ENCODE measurements around the gene PDSS1. TPM values are rescaled to one million over a fixed set of nuclear protein-coding genes. Genes with fewer than 3 reads are reported as not detected.
A peak's percentile ranks its signal among the peaks of the same experiment; 100 is the strongest.
"Not testable (repeated sequence)": the region's sequence is repeated elsewhere in the genome, so short reads cannot be mapped to it uniquely, and the experiment has no call there.

PDSS1 gene
- total RNA-seq, 1 donor: 2.4 TPM

- Histone ChIP-seq H3K27me3 (ENCODE audit: insufficient read depth, low read length) (no peaks in the 10 kb centered on the region), H3K4me3 (ENCODE audit: low read length) (no peak overlapping the region), H3K4me1 (ENCODE audit: insufficient read depth, low read length) (peaks cover 33% of the 10 kb centered on the region), H3K9me3 (ENCODE audit: low read depth, low read length) (no peaks in the 10 kb centered on the region)
Measured at GRCh38 chr10:26689399-26689798, 8.1 kb upstream of the PDSS1 start.

- Histone ChIP-seq H3K9me3 (ENCODE audit: low read depth, low read length) (no peaks in the 10 kb centered on the region), H3K4me3 (ENCODE audit: low read length) (no peak overlapping the region), H3K27me3 (ENCODE audit: insufficient read depth, low read length) (no peaks in the 10 kb centered on the region), H3K4me1 (ENCODE audit: insufficient read depth, low read length) (peaks cover 27% of the 10 kb centered on the region)
Measured at GRCh38 chr10:26690731-26691475, 6.6 kb upstream of the PDSS1 start.

- not testable (repeated sequence) for H3K9me3 ChIP-seq (ENCODE audit: low read depth, low read length); H3K4me3 ChIP-seq (ENCODE audit: low read length); H3K27me3 ChIP-seq (ENCODE audit: insufficient read depth, low read length)
- peaks cover 50% of the 10 kb centered on the region for H3K4me1 ChIP-seq (ENCODE audit: insufficient read depth, low read length)
Measured at GRCh38 chr10:26694536-26694935, 3.0 kb upstream of the PDSS1 start.

GRCh38 chr10:26696786-26697162 is 727 bp upstream of the PDSS1 start:
- H3K9me3 ChIP-seq (ENCODE audit: low read depth, low read length): no peaks in the 10 kb centered on the region
- H3K4me3 ChIP-seq (ENCODE audit: low read length): peak overlapping the region; percentile 91
- no peaks in the 10 kb centered on the region for H3K27me3 ChIP-seq (ENCODE audit: insufficient read depth, low read length)
- H3K4me1 ChIP-seq (ENCODE audit: insufficient read depth, low read length): peaks cover 36% of the 10 kb centered on the region

GRCh38 chr10:26697922-26698608 is 564 bp downstream of the PDSS1 start:
- Histone ChIP-seq H3K4me1 (ENCODE audit: insufficient read depth, low read length) (peaks cover 33% of the 10 kb centered on the region), H3K9me3 (ENCODE audit: low read depth, low read length) (no peaks in the 10 kb centered on the region), H3K27me3 (ENCODE audit: insufficient read depth, low read length) (no peaks in the 10 kb centered on the region), H3K4me3 (ENCODE audit: low read length) (peak overlapping the region; percentile 91)

- Histone ChIP-seq H3K27me3 (ENCODE audit: insufficient read depth, low read length) (no peaks in the 10 kb centered on the region), H3K9me3 (ENCODE audit: low read depth, low read length) (no peaks in the 10 kb centered on the region), H3K4me3 (ENCODE audit: low read length) (no peak overlapping the region)
Measured at GRCh38 chr10:26698909-26699308, 1.4 kb downstream of the PDSS1 start.

GRCh38 chr10:26699631-26700030 is 2.1 kb downstream of the PDSS1 start:
- H3K4me1 ChIP-seq (ENCODE audit: insufficient read depth, low read length): peaks cover 33% of the 10 kb centered on the region

More at GRCh38 chr10:26698909-26699308, 1.4 kb downstream of the PDSS1 start:
- H3K4me1 ChIP-seq (ENCODE audit: insufficient read depth, low read length): peaks cover 33% of the 10 kb centered on the region

GRCh38 chr10:26700884-26701630 is 3.6 kb downstream of the PDSS1 start:
- H3K4me1 ChIP-seq (ENCODE audit: insufficient read depth, low read length): peaks cover 33% of the 10 kb centered on the region
- no peaks in the 10 kb centered on the region for H3K9me3 ChIP-seq (ENCODE audit: low read depth, low read length)
- no peak overlapping the region for H3K4me3 ChIP-seq (ENCODE audit: low read length)
- H3K27me3 ChIP-seq (ENCODE audit: insufficient read depth, low read length): no peaks in the 10 kb centered on the region

More at GRCh38 chr10:26699631-26700030, 2.1 kb downstream of the PDSS1 start:
- H3K27me3 ChIP-seq (ENCODE audit: insufficient read depth, low read length): no peaks in the 10 kb centered on the region
- H3K9me3 ChIP-seq (ENCODE audit: low read depth, low read length): no peaks in the 10 kb centered on the region
- H3K4me3 ChIP-seq (ENCODE audit: low read length): no peak overlapping the region

GRCh38 chr10:26703096-26703495 is 5.6 kb downstream of the PDSS1 start:
- Histone ChIP-seq H3K9me3 (ENCODE audit: low read depth, low read length) (no peaks in the 10 kb centered on the region), H3K4me1 (ENCODE audit: insufficient read depth, low read length) (peaks cover 34% of the 10 kb centered on the region), H3K27me3 (ENCODE audit: insufficient read depth, low read length) (no peaks in the 10 kb centered on the region), H3K4me3 (ENCODE audit: low read length) (no peak overlapping the region)

GRCh38 chr10:26703974-26704373 is 6.5 kb downstream of the PDSS1 start:
- Histone ChIP-seq H3K27me3 (ENCODE audit: insufficient read depth, low read length) (no peaks in the 10 kb centered on the region), H3K9me3 (ENCODE audit: low read depth, low read length) (no peaks in the 10 kb centered on the region), H3K4me3 (ENCODE audit: low read length) (no peak overlapping the region), H3K4me1 (ENCODE audit: insufficient read depth, low read length) (peaks cover 25% of the 10 kb centered on the region)

GRCh38 chr10:26706206-26706605 is 8.7 kb downstream of the PDSS1 start:
- Histone ChIP-seq H3K27me3 (ENCODE audit: insufficient read depth, low read length) (no peaks in the 10 kb centered on the region), H3K4me3 (ENCODE audit: low read length) (no peak overlapping the region), H3K9me3 (ENCODE audit: low read depth, low read length) (no peaks in the 10 kb centered on the region)

GRCh38 chr10:26706936-26707335 is 9.4 kb downstream of the PDSS1 start:
- peaks cover 15% of the 10 kb centered on the region for H3K4me1 ChIP-seq (ENCODE audit: insufficient read depth, low read length)
- no peaks in the 10 kb centered on the region for H3K9me3 ChIP-seq (ENCODE audit: low read depth, low read length)
- H3K4me3 ChIP-seq (ENCODE audit: low read length): no peak overlapping the region
- no peaks in the 10 kb centered on the region for H3K27me3 ChIP-seq (ENCODE audit: insufficient read depth, low read length)

More at GRCh38 chr10:26706206-26706605, 8.7 kb downstream of the PDSS1 start:
- peaks cover 15% of the 10 kb centered on the region for H3K4me1 ChIP-seq (ENCODE audit: insufficient read depth, low read length)

- Histone ChIP-seq H3K4me3 (ENCODE audit: low read length) (no peak overlapping the region), H3K27me3 (ENCODE audit: insufficient read depth, low read length) (no peaks in the 10 kb centered on the region), H3K9me3 (ENCODE audit: low read depth, low read length) (no peaks in the 10 kb centered on the region)
Measured at GRCh38 chr10:26711324-26711723, 13.8 kb downstream of the PDSS1 start.

GRCh38 chr10:26714415-26715136 is 17.1 kb downstream of the PDSS1 start:
- H3K9me3 ChIP-seq (ENCODE audit: low read depth, low read length): no peaks in the 10 kb centered on the region
- H3K27me3 ChIP-seq (ENCODE audit: insufficient read depth, low read length): no peaks in the 10 kb centered on the region
- H3K4me1 ChIP-seq (ENCODE audit: insufficient read depth, low read length): no peaks in the 10 kb centered on the region
- H3K4me3 ChIP-seq (ENCODE audit: low read length): no peak overlapping the region

More at GRCh38 chr10:26711324-26711723, 13.8 kb downstream of the PDSS1 start:
- peaks cover 8% of the 10 kb centered on the region for H3K4me1 ChIP-seq (ENCODE audit: insufficient read depth, low read length)

GRCh38 chr10:26715137-26715487 is 17.6 kb downstream of the PDSS1 start:
- Histone ChIP-seq H3K27me3 (ENCODE audit: insufficient read depth, low read length) (no peaks in the 10 kb centered on the region), H3K9me3 (ENCODE audit: low read depth, low read length) (no peaks in the 10 kb centered on the region), H3K4me3 (ENCODE audit: low read length) (no peak overlapping the region), H3K4me1 (ENCODE audit: insufficient read depth, low read length) (no peaks in the 10 kb centered on the region)

Measured in mononuclear cell (primary cell).